RWPE1 (cell line): ENCODE data around the gene DRAXIN.
A peak's percentile ranks its signal among the peaks of the same experiment; 100 is the strongest.

Experiments used
- CTCF ChIA-PET: fragments of 350-600 bp; sonication (Branson Sonifier 250); formaldehyde crosslinking; extraction: SDS; loops from one replicate; lab custom pipeline; 2021; lab: Yijun Ruan, JAX
- POLR2A ChIA-PET: fragments of 400-600 bp; formaldehyde crosslinking; extraction: SDS; loops from one replicate; lab custom pipeline; 2020; ENCODE audit warnings: antibody characterized with exemption; ENCODE audit not compliant: low non-redundant PET; lab: Yijun Ruan, JAX
- DNase-seq: peaks from one replicate; pipeline ENCODE4 v3.0.0; 2012; ENCODE audit warnings: low spot score
- H3K27ac ChIP-seq: fragments of 450-650 bp; 2 replicates; pipeline ENCODE4 v1.5.1; 2017
- CTCF ChIP-seq: fragments of 450-650 bp; conservative IDR thresholded peaks from 2 replicates; pipeline ENCODE4 v1.5.1; 2017; ENCODE audit warnings: low read depth, mild to moderate bottlenecking

The DRAXIN gene

GRCh38 chr1:11708554-11709350 is 17.2 kb downstream of the DRAXIN start:
- no peak for TF ChIP-seq CTCF
- H3K27ac ChIP-seq = no peak overlapping the region
- DNase-seq = no peak
- CTCF ChIA-PET = interaction anchor here (0.6 kb wide), 1 partner anchor 1025 kb away, joined by 3 read pairs; no protein-coding TSS in a partner anchor
- POLR2A ChIA-PET = no interaction called here

- no peak; the same call in 1 of the 2 replicates for TF ChIP-seq CTCF
- DNase-seq = no peak
- ChIA-PET CTCF (interaction anchor here (0.6 to 1.2 kb wide), 3 partner anchors 21 to 786 kb away, joined by 3 to 7 read pairs (median 3); no protein-coding TSS in a partner anchor), POLR2A (no interaction called here)
- no peak overlapping the region for H3K27ac ChIP-seq
Observed at GRCh38 chr1:11711490-11711889, 20.0 kb downstream of the DRAXIN start.

GRCh38 chr1:11712285-11712684 is 20.8 kb downstream of the DRAXIN start:
- H3K27ac ChIP-seq = no peak overlapping the region
- ChIA-PET POLR2A (no interaction called here), CTCF (no interaction called here)
- no peak for DNase-seq
- no peak for TF ChIP-seq CTCF

- no peak for TF ChIP-seq CTCF
- no peak for DNase-seq
- H3K27ac ChIP-seq = no peak overlapping the region
- ChIA-PET POLR2A (no interaction called here), CTCF (no interaction called here)
Observed at GRCh38 chr1:11713095-11713494, 21.6 kb downstream of the DRAXIN start.

- no peak overlapping the region for H3K27ac ChIP-seq
- ChIA-PET POLR2A (no interaction called here), CTCF (interaction anchor here (1.2 kb wide), 1 partner anchor 10 kb away, joined by 6 read pairs; no protein-coding TSS in a partner anchor)
- TF ChIP-seq CTCF = no peak
- no peak for DNase-seq
Observed at GRCh38 chr1:11714831-11715575, 23.5 kb downstream of the DRAXIN start.

GRCh38 chr1:11719313-11720032 is 28.0 kb downstream of the DRAXIN start:
- CTCF ChIA-PET = interaction anchor here (0.5 to 2.6 kb wide), 19 partner anchors 13 to 1905 kb away, joined by 3 to 21 read pairs (median 3); partner anchors contain the start of genes AGTRAP and FBXO6
- peak overlapping the region; percentile 11; the same call in 1 of the 2 replicates for H3K27ac ChIP-seq
- DNase-seq = peak; percentile 25
- POLR2A ChIA-PET = no interaction called here
- TF ChIP-seq CTCF = peak; percentile 94
